Stimulated activated CD8-positive, alpha-beta memory T cell treated with anti-CD3 and anti-CD28 coated beads, Interleukin-15, amount 100 ng/mL, for 1 hour (primary cell): ENCODE data around the gene NECTIN4.

Source experiments
- DNase-seq: peaks from one replicate; pipeline ENCODE4 v3.0.0-alpha.2; 2020; ENCODE audit warnings: low read depth

Gene NECTIN4

DNA sequence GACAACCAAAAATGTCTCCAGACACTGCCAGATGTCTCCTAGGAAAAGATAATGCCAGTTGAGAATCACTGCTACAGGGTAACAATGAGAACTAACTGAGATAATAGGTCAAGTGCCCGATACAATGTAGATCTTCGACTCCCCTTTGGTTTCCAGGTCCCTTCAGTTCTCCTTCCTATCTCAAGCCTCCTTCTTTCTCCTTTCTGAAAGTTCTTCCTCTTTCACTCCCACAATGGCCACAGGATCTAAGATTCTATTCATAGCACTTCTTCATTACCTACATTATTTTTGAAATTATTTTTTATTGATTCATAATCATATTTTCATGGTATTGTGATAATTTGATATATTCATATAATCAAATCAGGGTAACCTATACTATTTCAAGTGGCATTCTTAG is 22.2 kb upstream of the NECTIN4 start:
- no peak for DNase-seq

DNA sequence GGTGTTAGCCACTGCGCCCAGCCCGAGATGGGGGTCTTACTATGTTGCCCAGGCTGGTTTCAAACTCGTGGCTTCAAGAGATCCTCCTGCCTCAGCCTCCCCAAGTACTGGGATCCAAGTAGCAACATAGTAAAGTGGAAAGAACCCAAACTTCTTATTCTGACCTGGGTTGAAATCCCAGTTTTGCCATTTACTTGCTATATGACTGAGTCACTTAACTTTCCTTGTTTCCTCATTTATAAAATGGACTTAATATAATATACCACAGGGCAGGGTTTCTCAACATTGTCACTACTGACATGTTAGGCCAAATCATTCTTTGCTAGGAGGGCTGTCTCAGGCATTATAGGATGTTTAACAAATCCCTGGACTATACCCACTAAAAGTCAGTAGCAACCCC is 21.8 kb upstream of the NECTIN4 start:
- DNase-seq: no peak

DNA sequence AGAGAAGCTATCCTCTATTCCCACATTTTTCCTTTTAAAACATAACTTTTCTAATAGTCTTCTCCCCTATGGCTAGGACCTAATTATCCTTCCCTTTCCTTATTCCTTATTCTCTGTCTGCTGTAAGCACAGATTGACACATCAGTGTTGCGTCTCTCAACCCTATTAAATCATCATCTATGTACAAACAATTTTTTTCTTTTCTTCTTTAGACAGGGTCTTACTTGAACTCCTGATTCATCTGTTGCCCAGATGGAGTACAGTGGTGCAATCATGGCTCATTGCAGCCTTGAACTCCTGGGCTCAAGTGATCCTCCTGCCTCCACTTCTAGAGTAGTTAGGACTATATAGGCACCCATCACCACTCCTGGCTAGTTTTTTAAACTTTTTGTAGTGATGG is 17.1 kb upstream of the NECTIN4 start:
- DNase-seq: no peak

DNA sequence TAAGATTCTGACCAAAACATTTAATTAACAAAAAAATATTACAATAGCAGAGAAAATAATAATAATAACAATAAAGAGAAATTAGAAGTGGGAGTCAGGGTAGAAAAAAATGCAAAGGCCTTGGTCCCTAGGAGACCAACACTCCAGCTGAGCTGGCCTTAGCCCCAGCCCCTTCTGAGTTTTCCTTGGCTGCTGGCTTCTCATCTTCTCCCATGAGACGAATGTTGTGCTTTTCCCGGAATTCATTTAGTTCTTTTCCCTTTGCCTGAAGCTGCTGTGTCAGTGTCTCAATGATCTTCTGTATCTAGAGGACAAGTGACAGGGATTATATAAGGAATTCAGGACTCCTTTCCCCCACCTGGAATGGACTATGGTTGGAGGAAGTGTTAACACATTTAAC is 11.2 kb upstream of the NECTIN4 start:
- no peak for DNase-seq

DNA sequence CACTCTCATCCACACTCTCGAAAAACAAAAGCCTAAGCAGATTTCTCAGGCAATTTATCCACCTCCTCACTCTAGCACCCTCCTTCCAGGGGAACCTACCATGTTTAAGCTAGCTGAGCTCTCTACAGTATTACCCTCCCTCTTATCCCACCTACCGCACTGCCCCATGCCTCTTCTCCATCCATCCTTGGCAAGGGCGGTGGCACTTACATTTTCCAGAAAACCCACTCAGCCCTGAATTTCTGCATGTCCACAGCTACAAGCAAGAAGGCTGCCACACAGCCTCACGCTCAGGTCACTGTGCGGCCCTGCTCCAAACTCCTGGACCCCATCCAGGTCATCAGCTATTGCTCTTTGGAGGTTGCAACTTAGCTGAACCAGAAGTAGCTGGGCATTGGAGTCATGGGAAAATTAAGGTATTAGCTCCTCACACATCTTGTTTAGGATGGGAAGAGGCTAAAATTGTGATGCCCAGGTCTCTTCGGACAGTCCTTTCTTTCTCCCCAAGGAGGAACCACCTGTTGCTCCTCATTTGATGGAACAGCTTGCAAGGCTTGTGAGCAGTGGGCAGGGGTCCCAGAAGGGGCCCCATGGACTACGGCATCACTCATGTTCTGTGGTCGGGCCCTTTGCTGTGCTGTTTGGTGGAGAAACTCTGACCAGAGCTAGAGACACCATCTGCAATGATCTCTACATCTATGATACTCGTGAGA is 9.9 kb upstream of the NECTIN4 start:
- no peak for DNase-seq

DNA sequence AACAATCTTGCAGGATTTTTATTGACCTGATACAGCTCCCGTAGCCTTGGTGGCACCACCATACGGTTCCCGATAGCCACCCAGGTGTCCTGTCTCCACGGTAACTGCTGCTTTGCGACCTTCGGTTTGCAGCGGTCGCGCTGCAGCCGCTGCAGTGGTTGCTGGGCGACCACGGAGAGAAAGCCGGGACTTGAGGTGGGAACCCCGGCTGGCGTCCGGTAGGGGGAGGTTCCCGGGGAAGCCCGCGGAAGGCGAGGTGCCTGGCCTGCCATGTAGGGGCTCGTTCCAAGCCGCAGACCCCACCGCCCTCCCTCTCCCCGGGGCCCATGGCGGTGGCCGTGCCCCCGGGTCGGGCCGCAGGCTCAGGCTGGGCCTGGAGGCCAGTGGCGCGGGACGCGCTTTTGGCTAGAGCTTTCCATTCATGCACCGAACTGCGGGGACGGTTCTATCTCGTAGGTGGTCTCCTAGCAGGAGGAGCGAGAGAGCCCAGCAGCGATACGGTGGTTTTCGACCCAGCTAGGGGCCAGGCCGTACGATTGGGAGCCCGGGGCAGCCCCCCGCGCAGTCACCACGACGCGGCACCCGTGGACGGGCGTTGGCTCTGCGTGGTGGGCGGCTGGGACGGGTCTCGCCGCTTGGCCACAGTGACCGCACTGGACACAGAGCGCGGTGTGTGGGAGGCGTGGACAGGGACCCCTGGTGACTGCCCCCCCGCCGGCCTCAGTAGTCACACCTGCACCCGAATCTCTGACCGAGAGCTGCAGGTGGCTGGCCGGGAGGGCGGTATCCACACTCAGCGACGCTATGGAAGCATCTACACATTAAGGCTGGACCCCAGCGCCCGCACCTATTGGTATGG is 9.1 kb upstream of the NECTIN4 start, which contains the start of gene KLHDC9:
TSS of gene KLHDC9 (plus strand) at position 152 of the 859 bp plus-strand sequence. CDS start at position 327, 175 bp downstream.
- peak; percentile 26 for DNase-seq

DNA sequence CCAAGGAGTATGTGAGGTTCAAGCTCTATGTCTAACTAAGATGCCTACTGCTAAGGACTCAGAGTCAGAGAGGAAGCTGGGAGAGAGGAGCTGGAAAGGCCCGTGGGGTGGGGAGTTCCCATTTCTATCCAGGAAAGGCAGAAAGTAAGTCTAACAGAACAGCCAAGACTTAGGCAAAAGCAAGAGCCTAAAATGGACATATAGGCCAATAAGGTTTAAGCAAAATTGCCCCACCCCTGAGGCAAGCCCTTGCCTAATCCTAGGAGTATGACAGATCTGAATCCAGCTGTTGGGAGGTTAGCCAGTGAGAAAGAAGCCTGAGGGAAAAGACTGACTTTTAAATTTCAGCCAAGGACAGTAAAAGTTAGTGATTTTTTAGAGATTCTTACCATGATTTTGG is 7.2 kb upstream of the NECTIN4 start:
- no peak for DNase-seq

DNA sequence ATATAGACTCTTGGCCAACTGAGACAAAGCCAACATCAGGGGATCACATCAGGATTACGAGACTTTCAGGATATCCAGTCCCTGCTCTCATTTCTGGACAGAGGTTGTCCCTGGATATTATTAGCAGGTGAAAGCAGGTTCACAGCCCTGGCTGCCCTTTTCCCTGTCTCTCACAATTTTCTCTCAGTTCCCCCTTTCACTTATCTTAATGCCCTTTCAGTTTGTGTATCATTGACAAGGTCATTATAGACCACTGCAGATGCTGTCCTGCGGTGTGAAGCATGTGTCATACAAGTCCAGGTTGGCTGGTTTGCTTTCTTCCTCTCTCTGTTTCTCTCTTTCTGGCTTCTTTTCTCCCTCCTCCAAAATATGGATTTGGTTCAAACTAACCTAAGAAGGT is 6.7 kb upstream of the NECTIN4 start:
- no peak for DNase-seq

DNA sequence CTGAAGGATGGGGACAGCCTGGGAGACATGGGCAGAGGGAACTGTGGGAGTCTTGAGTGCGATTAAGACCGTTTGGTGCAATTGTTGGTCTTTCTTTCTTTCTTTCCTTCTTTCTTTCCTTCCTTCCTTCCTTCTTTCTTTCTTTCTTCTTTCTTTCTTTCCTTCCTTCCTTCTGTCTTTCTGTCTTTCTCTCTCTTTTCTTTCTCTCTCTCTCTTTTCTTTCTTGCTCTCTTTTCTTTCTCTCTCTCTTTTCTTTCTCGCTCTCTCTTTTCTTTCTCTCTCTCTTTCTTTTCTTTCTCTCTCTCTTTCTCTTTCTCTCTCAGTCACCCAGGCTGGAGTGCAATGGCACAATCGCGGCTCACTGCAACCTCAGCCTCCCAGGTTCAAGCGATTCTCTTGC is 5.9 kb upstream of the NECTIN4 start:
- no peak for DNase-seq

DNA sequence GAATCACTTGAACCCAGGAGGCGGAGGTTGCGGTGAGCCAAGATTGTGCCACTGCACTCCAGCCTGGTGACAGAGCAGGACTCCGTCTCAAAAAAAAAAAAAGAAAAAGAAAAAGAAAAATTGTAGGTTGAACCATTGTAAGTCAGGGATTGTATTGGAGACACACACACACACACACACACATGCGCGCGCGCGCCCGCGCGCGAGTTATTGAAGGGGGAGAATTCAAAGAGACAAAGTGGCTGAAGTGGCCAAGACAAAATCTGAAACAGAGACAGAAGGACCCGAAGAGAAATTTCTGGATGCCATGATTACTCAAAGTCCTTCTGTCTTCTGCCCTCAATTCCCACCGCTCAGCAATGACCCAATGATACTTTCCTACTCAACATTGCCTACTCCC is 5.1 kb upstream of the NECTIN4 start:
- no peak for DNase-seq

DNA sequence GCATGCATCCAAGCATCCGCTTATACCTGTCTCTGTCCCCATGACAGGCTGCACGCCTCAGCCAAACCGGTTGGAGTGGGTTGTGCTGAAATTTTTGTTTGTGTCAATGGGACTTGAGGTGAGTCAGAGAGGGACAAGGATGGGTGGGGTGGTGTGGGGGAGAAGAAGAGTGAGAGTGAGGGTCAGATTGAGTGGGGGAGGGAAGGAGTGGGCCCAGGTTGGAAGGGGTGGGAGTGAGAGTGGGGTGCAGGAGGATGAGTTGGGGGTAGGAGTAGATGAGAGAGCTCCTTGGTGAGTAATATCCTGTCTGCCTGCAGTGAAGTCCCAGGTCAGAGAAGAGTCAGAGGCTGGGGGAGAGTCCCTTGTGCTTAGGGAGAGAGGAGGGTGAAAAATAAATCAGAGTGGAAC is 3.3 kb upstream of the NECTIN4 start:
- DNase-seq: no peak

DNA sequence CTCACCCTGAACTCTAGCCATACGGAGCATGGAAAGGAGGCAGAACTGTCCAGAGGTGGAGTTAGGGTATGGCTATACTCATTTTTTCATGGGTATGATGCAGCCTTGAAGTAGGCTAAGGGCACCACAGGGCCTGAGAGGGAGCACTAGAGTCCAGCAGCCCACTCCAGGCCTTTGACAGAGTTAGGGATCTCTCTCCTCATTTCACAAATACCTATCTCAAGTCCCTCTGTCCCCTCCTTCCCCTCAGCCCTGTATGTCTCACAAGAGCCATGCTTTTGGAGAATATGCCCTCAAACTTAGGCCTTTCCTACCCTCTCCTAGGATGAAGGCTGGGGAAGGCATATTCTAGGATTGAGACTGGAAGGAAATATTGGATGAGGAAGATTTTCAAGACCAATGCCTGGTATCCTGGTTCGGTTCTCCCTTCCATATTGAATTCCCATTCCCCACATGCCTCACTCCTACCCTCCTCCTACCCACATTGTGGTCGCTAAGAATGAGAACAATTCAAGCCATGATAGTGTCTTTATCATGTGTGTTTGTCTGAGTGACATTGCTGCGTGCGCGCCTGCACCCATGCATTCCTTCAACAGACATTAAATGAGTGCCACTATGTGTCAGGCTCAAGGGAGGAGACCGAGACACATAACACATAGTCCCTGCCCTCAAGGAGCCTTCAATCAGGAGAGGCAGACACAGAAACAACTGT is 2.6 kb upstream of the NECTIN4 start:
- no peak for DNase-seq

DNA sequence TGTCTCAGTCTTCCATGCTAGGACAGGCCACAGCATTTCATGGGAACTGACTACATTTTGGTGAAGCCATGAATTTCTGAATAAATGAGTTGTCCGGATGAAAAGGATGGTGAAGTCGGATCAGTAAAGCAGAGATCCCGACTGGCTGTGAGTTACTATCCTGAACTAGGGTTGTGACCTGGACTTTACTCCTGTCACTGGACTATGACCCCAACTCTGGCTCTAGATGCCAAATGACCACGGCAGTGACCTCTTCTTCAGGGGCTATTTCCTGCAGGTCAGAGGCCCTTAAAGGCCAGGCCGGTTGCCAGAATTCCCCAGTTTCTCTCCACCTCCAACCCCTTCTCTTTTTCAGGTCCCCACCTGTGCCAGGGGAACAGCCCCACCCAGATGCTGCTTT is 1.7 kb upstream of the NECTIN4 start:
- DNase-seq: no peak

DNA sequence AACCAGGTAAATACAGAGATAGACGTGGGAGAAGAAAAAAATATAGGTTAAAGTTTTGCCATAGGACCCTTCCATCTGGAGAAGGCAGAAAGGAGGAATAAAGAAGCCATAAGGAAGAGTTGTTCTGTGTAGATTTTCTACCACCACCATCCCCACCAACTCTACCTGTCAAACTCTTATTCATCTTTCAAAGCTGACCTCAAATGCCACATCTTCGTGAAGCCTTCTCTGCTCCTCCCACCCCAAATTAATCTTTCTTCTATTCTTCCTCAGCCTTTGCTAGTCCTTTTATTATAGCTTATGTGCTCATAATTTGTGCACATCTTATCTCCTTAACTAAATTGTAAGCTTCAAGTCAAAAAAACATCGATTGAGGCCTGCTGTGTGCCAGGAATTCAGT is 1.3 kb upstream of the NECTIN4 start:
- DNase-seq: no peak

DNA sequence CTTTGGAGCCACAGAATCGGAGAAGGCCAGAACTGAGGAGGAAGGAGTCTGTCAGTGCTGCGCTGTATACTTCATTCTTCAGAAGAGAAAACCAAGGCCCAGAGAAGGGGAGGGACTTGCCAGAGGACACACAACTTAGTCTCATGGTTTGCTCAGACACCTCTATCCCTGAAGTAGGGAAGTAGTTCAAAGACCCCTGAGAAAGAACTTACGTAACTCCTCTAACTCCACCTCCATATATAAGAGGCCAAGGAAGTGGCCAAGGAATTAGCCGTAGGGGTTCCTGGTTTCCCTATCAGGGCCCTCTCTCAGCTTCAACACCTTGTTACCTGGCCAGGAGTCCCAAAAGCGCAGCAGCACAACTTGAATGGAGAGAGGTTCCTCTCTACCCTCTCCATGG is 580 bp upstream of the NECTIN4 start:
- no peak for DNase-seq

DNA sequence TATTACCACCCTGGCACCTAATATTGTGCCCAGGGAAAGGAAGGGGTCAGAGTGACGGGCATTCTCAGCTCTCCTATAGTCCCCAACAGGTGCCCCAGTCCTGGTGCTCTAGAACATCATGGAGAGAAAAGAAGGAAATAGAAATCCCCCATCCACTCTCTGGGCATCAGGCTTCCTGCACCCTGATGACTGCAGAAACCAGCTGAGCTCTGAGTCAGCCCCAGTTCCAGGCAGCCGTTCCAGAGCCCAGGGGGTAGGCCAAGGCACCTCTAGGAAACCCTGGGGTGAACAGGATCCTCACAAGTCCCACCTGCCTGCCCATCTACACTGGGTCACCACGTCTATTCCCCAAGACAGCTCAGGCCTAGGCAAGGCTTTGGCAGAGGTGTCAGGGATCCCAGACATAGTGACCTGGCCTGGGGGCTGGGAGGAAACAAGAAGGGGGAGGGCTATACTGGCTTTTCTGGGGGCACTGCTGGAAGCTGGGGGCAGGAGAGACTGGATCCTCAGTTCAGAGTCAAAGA is 709 bp downstream of the NECTIN4 start:
- no peak for DNase-seq

DNA sequence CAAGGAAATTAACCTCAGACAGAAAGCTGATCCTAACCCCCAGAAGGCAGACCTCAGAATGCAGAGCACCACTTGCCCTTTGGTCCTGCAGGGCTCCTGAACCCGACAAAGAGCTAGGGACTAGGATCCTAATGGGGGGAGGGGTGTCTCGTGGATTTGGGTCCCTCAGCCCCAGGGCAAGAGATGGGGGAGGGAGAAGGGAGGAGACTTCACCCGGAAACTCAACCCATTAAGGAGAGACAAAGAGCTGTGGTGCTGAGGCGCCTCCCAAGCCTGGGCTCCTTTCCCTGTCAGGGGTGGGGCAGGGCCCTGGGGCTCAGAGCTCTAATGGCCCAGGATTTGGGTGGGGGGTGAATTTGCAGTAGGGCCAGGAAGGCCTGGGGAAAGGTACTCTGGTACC is 2.9 kb downstream of the NECTIN4 start:
- no peak for DNase-seq

DNA sequence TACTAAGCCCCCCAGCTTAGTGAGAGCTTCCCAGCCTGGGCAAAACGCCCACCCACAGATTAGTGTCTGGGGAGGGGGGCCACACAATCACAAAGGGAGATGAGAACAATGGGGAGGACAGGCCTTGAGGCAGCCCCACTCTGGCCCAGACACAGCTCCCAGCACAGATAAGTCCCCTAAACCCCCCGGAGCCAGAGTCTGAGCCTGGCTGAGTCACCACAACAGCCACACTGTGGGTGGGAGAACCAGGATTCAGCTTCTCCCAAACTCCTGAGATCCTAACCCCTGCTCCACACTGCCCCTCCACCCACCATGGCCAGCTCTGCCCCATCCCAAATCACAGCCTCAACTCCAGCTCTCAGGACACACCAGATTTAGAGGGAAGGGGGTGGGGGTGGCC is 4.2 kb downstream of the NECTIN4 start:
- no peak for DNase-seq

DNA sequence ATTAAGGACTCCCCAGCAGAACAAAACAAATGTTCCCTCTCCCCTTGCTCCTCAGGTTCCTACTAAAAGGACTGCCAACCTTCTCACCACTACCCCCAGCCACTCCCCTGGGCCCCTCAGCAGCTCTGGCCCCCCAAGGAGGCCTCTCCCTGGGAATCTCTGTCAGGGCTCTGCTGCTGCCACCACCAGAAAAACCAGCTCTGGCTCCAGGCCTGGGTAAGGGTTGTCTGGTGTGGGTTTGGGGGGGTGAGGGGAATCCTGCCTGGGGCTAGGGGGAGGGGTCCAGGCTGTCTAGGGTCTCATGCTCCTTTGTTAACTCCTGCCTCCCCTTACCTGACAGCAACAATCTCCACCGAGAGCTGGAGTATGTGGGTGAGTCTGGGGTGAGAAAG is 4.8 kb downstream of the NECTIN4 start:
- DNase-seq: no peak

DNA sequence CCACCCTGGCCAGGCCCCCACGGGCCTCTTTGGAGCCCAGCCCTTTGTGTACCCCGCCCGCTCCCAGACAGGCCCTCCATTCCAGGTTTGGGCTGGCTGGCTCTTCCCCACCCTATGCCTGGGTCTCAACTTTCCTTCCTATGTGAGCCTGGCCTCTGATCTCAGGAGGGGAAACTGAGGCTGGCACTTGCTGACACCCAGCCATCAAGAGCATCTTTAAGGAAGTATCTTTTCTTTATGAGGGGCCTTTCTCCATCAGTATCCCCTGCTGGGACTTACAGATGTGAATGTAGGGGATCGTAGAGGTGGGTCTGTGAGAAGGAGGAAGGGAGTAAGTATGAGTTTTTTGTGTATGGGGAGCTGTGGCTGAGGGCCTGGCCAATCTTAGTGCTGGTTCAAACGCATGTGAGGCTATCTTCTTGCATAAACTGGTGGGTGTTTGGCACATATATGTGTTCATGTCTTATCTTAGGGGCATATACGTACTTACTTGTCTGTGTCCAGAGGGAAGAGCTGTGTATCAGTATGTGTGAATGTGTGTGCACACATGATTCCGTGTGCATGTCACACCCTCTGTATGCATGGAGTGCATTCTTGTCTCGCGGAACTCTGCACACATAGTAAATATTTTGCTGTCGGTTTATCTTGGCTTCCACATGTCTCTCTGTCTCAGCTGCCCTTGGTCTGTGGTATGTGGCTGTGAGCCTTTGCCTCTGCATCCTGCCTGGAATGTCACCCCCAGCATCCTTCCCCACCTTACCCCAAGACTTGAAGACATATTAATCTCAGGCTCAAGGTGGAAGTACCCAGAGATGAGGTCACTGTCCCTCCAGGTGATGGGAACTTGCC is 5.4 kb downstream of the NECTIN4 start:
- no peak for DNase-seq

DNA sequence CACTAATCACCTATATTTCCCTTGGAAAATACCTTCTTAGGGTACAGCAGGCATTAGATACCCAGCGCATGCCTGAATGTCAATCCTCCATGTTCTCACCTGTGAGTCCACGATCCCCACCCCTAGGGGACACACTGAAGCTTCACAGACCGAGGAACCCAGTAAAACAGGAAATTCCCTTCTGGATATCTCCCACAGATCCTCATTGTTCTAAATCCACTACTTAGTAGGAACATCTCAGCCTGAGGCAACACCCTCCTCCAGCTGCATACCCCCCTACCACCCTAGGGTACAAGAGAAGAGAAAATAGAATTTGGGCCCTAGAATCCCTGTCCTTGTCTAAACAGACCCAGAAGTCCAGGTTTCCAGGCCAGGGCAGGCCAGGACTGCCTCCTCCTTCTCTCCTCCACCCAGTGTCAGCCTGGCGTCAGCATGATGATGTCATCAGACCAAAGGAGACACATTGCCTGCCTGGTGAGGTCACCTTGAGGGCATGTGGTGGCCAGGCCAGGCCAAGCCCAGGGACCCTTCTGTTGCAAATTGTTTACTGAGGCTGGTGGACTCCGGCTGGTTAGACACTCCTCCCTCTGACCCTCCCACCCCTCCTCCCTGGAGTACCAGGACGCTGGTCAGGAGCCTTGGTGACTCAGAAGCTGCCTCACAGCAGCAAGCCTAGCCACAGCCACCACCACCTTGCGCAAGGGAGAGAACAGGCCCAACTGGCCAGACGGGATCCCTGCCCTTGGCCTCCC is 6.2 kb downstream of the NECTIN4 start:
- DNase-seq: no peak
